Stimulated activated CD4-positive, alpha-beta T cell treated with anti-CD3 and anti-CD28 coated beads, TNF-alpha, amount 100 ng/mL, for 1 hour (primary cell): ENCODE data around the gene IER3.
A peak's percentile ranks its signal among the peaks of the same experiment; 100 is the strongest.
"Not testable (repeated sequence)": the region's sequence is repeated elsewhere in the genome, so short reads cannot be mapped to it uniquely, and the experiment has no call there.

ENCODE experiments used
- DNase-seq, 3 donors: peaks; one replicate each; pipeline ENCODE4 v3.0.0-alpha.2; 2020; ENCODE audit warnings: low read depth in 3 of 3, low spot score in 1 of 3

Gene IER3

DNA sequence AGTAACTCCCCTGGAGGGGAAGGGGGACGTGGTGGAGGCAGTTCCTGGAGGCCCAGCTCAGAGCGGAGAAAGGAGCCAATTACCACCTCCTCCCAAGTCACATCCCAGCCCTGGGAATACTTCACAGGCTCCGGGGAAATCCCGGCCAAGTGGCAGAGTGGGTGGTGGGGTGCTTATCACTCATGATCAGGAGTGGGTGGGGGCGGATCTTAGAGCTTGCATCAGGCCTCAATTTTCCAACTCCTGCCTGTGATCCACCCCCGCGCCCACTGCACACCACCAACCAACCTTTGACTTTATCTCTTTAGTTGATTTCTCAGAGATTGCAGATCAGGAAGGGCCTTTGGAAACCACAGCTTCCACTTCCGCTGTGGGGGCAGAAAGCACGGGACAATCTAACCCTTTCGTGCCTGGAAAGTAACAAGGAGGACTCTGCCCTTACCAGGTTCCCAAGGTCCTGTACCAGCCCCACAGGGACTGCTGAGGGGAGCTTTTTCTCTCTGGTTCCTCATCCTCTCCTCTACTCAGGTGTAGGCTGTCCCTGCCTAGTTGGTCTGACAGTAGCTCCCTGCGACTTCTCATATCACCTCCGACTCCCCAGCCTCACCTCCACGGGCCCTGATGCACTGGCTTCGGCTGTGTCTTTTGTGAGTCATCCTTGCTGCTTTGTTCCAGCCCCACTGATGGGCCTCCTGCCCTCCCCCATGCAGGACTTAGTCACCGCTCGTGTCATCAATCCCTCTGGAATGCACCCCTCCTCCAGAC lies 24.9 kb upstream of the IER3 start:
- peak; percentile 40 to 68 (median 45) for DNase-seq

DNA sequence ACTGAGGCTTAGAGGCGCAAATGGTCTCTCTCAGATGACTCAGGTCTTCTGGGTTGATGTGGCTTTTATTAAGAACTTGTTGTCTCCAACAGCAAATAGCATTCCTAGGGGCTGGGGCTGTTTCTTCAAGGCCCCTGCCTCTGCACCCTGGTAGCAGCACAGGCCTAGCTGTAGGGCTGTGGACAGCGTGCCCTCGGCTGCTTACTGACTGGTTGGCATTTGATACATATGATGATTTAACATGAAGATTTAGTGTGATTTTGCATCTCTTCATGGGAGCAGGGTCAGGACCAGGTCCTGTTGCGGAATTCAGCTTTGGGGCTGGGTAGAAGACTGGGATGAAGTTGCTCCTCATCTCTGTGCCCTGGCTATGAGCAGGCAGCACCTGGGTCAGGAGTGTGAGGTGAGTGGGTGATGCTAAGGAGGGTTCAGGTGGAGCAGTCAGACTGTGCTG lies 24.3 kb upstream of the IER3 start:
- peak in 1 of 3 donors; percentile 16 for DNase-seq

DNA sequence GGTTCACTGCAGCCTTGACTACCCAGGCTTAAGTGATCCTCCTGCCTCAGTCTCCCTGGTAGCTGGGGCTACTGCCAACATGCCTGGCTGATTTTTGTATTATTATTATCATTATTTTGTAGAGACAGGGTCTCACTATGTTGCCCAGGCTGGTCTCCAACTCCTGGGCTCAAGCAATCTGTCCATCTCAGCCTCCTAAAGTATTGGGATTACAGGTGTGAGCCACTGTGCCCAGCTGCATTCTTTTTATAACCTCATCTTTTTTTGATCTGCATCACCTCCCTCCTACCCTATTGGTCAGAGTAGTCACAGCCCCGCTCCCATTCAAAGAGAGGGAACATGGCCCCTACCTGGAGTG lies 23.6 kb upstream of the IER3 start:
- no peak for DNase-seq

DNA sequence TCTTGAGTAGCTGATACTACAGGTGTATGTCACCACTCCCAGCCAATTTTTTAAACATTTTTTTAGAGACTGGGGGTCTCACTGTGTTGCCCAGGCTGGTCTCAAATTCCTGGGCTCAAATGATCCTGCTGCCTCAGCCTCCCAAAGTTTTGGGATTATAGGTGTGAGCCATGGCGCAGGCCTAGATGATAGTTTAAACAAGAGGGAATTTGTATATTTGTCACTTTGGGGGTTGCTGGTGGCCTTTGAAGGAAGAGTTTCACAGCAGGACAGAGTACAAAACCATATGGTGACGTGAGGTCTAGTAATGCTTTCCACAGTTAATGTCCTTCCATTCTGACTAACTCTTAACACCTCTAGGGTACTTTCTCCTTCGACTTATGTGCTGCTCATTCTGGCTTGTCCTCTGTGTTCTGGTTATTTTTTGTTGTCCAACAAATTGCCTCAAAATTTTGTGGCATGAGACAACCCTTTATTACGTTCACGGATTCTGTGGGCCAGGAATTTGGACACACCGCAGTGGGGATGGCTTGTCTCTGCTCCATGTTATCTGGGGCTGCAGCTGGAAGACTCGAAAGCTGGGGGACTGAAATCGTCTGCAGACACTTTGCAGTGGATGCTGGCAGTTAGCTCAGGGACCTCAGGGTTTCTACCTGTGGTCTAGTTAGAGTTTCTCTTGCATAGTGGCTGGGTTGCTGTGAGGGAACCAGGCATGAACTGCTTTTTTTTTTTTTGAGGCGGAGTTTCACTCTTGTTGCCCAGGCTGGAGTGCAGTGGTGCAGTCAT lies 23.0 kb upstream of the IER3 start:
- DNase-seq: no peak

DNA sequence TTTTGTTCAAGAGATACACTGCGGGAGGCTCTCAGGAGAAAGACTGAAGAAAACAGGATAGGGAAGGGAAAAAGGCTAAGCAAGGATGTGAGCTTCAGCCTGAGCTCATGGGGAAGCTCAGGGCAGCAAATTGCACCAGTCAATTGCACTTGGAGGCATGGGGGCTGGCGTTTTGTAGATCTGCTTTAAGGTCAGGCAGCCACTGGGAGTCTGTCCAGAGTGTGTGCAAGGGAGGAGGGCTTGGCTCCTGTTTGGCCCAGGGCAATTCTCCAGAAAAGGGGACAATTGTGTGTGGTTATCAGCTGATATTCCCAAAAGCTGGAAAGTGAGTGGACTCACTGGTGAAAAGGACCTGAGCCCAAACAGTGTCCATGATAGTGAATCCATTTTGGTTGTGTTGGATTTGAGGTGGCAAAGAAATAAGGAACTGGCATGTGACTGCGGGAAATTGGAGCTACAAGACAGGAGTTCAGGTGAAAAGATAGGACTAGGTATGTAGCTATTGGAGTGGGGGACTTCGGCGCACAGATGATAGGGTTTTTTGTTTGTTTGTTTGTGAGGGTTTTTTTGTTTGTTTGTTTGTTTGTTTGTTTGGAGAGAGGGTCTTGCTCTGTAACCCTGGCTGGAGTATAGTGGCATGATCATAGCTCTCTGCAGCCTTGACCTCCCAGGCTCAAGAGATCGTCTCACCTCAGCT lies 22.3 kb upstream of the IER3 start:
- DNase-seq: no peak

DNA sequence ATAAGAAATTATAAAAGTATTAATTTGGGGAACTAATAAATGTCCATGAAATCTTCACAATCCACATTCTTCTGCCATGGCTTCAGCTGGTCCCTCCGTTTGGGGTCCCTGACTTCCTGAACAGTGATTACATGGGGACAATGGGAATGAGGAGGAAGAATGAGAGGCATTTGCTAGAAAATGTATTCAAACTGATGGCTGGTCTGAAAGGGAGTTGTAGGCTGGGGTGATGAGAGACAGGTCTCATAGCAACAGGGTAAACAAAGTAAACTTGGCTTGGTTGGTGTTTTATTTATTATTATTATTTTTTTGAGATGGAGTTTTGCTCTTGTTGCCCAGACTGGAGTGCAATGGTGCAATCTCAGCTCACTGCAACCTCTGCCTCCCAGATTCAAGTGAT lies 21.1 kb upstream of the IER3 start:
- DNase-seq: not testable (repeated sequence)

DNA sequence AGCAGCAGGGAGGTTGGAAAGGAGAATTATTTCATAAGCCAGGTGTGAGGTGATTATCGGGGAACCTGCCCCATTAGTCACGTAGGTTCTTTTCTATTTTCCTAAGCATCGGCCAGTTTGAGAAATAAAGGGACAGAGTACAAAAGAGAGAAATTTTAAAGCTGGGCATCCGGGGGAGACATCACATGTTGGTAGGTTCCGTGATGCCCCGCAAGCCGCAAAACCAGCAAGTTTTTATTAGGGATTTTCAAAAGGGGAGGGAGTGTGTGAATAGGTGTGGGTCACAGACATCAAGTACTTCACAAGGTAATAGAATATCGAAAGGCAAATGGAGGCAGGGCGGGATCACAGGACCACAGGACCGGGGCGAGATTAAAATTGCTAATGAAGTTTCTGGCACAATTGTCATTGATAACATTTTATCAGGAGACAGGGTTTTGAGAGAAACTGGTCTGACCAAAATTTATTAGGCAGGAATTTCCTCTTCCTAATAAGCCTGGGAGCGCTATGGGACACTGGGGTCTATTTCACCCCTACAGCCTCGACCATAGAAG lies 20.2 kb upstream of the IER3 start:
- DNase-seq: not testable (repeated sequence)

DNA sequence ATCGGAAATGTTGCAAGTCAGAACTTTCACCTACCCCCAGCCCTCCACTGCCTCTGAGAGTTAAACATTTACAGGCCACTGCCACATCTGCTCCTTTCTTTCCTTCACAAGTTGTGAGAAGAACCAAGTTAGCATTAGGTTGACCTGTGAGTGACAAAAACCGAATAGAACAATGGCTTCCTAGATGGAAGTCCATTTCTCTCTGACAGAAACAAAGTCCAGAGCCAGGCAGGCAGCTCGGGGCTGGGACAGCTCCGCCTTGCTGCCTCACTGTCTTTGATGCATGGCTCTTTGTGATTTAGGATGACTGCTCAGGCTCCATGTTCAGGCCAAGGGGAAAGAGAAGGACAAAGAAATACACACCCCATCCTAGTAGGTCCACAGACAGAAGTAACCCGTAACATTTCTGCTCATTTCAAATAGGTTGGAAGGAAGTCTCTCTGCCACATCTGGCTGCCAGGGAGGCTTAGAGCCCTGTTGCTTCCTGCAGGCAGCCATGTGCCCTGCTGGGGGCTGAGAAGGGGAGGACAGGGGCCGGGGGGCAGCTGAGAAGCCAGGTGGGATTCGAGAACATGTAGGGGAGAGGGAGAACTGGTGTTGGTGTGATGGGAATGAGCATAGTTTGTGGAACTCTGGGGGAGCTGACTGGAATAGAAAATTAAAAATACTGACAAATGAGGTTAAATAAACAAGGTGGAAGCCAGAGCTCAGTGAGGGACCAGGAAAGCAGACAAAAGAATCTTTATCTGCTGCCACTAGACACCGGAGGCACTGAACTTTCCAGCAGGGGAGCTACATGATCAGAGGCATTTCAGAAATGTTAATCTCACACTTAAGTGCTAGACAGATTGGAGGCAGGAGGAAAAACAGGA lies 19.5 kb upstream of the IER3 start:
- no peak for DNase-seq

DNA sequence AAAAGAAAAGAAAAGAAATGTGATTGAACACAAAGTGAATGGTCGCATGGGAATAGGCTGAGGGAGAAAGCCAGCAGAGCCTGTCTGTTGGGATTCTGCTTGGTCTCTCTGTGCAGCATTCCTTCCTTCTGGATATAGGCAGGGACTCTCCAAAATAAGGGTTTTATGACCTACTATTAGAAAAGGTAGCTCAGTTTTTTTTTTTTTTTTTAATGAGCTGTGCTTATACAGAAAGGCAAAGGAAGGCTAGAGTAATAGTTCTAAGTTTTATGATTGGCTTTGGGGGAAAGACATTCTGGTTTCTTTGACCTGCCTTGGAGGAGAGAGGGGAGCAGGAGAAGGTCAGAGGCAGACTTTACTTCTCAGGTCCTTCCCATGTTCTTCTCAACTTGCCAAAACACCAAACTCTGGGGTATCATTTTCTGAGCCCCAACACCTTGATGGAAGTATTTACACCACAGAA lies 18.8 kb upstream of the IER3 start:
- no peak for DNase-seq

DNA sequence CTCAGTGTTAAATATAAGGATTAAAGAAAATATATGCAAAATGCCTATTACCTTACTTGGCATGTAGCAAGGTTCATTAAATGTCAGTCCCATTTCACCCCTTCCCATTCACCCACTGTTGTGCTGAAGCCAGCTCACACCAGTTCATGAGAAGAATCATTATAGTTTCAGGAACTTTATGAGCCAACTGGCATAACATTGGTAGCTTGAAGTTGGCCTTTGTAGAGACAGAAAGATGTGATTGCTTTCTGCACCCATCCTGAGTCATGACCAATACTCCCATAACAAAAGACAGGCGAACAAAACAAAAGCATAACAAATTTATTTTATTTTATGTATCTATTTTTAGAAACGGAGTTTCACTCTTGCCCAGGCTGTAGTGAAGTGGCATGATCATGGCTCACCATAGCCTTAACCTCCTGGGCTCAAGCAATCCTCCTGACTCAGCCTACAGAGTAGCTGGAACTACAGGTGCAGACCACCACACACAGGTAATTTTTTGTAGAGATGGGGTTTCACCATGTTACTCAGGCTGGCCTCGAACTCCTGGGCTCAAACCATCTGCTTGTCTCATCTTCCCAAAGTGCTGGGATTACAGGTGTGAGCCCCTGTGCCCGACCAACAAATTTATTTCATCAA lies 17.6 kb upstream of the IER3 start:
- no peak for DNase-seq

DNA sequence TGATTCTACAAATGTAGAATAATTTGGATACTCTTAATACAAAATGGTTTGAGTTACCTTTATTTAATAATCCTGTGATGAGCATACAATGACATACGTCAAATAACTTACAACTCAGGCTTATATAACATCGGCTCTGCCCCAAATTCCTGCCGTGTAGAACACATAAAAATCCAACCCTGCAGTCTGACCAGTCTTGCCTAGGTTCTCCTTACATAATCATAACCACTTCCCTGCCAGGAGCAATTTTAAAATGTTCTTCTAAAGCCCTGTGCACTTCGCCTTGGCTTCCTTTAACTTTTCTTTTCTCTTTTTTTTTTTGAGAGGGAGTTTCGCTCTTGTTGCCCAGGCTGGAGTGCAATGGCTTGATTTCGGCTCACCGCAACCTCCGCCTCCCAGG lies 16.2 kb upstream of the IER3 start:
- no peak for DNase-seq

DNA sequence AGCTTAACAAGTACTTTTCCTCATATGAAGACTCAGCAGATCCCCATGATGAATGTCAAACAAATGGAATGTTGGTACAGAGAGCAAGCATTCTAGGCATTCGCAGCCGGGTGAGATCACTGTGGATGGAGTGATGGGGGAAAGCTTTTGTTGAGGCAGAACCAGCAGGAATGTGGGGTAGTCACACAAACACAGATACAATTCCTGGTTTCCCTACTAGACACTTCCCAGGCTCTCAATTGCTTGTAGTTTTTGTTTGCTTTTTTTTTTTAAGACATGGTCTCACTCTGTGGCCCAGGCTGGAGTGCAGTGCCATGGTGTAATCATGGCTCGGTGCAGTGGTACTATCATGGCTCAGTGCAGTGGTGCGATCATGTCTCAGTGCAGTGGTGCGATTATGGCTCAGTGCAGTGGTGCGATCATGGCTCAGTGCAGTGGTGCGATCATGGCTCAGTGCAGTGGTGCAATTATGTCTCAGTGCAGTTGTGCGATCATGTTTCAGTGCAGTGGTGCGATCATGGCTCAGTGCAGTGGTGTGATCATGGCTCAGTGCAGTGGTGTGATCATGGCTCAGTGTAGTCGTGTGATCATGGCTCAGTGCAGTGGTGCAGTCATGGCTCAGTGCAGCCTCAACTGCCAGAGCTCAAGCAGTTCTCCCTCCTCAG lies 15.4 kb upstream of the IER3 start:
- DNase-seq: no peak

DNA sequence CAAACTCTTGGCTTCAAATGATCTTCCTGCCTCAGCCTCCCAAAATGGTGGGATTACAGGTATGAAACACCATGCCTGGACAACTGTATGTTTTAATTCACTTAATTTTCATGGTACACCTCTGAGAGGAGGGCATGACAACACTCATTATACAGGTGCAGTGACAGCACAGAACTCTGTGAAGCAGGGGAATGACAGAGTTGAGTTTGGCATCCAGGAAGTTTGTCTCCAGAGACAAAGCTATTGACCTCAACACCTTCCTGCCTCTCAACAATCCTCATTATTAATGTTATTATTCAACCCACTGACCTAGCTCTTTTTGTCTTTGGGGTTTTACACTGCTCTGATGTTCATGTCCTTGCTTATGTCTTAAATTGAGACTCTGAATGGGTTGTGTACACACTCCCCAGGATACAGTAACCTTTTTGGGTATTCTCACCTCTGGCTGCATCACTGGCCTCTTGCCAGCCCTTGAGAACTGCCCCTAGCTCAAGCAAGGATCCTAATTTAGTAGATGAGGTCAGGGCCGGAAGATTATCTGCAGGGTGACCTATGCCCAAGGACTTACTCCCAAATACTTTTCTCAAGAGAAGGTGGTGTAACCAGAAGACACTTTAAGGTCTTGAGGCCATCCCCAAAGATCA lies 13.0 kb upstream of the IER3 start:
- DNase-seq: no peak

DNA sequence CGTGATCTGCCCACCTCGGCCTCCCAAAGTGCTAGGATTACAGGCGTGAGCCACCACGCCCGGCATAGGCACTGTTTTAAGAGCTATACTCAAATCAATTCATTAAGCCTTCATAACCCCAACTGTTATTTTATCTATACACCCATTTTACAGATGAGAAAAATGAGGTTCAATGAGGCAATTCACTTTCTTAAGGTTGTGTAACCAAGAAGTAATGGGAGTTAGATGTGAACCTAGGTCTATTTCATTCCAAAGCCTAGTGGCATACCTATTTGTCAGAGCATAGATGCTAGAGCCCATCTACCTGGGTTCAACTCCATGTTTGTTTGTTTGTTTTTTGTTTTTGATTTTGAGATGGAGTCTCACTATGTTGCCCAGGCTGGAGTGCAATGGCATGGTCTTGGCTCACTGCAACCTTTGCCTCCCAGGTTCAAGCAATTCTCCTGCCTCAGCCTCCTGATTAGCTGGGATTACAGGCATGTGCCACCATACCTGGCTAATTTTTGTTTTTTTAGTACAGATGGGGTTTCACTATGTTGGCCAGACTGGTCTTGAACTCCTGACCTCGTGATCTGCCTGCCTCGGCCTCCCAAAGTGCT lies 12.2 kb upstream of the IER3 start:
- not testable (repeated sequence) for DNase-seq

DNA sequence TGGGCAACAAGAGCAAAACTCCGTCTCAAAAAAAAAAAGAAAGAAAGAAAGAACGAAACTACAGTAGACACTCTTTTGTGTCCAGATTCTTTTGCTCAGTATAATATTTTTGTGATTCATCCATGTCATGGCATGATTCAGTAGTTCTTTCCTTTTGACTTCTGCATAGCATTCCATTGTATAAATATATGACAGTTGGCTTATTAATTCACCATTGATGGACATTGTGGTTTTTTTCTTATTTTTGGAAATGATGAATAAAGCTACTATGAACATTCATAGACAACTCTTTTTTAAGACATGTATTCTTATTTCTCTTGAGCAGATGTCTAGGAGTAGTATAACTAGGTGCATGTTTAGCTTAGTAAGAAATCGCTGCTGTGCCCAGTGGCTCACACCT lies 10.3 kb upstream of the IER3 start:
- no peak for DNase-seq

DNA sequence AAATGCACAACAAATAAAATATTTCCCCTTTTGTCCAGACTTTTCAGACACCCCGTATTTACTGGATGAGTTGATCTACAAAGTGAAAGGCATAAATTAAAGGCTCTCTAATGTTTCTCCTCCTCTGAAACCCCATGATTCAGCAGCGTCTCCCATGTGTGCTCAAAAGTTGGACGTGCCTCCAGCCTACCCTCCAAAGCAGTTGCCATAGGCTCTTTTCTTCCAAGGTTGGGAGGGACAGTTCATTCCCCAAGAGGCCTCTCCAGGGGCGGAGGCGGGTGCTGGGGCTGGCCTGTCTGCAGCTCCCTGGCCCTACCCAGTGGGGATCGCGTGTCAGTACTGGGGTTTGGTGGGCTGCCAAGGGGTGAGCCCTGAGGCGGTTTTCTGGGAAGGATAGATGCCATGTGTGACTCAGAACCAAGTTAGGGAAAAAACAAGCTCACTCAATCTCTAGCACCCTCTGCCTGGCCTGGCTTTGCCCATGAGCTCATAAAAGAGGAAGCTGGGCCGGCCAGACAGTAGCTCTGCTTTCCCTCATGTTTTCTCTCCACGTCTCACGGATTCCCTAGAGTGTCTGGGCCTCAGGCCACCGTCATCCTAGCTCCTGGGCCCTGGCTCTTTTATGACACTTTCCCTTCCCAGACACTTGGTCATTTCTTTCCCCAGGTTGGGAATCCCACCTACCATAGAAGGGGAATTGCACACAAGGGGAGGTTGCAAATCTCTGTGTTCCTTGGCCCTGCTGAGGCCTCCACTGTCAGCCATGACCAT lies 8.0 kb upstream of the IER3 start:
- DNase-seq: no peak

DNA sequence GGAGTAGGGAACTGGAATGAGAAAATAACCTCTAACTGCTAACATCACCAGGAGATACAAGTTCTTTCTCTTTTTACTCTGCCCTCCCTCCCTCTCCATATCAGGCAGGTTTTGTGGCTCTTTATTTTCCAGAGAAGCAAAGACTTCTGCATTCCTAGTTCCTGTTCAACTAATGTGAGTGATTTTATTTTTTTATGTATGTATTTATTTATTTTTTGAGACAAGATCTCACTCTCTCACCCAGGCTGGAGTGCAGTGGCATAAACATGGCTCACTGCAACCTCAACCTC lies 6.0 kb upstream of the IER3 start:
- DNase-seq: no peak
